GM10248 (cell line): Measurements from ENCODE around the gene CATSPERD.

Experiments used
- CTCF ChIA-PET: fragments of 300-600 bp; sonication (Branson Sonifier 250); formaldehyde crosslinking; extraction: SDS; loops from one replicate; lab custom pipeline; 2021; ENCODE audit warnings: antibody characterized with exemption; lab: Yijun Ruan, JAX
- POLR2A ChIA-PET: fragments of 350-650 bp; sonication (Branson Sonifier 250); formaldehyde crosslinking; extraction: SDS; loops from one replicate; lab custom pipeline; 2020; ENCODE audit warnings: antibody characterized with exemption; lab: Yijun Ruan, JAX
- DNase-seq: peaks from one replicate; pipeline ENCODE4 v3.0.0; 2012; ENCODE audit errors: extremely low spot score
- CTCF ChIP-seq: IDR thresholded peaks from 2 replicates; pipeline ENCODE4 v1.5.1; 2012; ENCODE audit warnings: mild to moderate bottlenecking, low read depth; ENCODE audit errors: extremely low read depth, missing control alignments, control extremely low read depth

The CATSPERD gene

GRCh38 chr19:5809053-5809452 is 88.6 kb downstream of the CATSPERD start:
- CTCF ChIA-PET = interaction anchor here (1.1 to 1.5 kb wide), 2 partner anchors 14 to 69 kb away, joined by 3 to 5 read pairs; no protein-coding TSS in a partner anchor
- no peak for TF ChIP-seq CTCF
- POLR2A ChIA-PET = interaction anchor here (0.6 to 2.9 kb wide), 2 partner anchors 19 to 95 kb away, joined by 3 to 9 read pairs; no protein-coding TSS in a partner anchor
- no peak for DNase-seq

- no peak for DNase-seq
- no peak for TF ChIP-seq CTCF
- ChIA-PET CTCF (interaction anchor here (1.1 to 1.5 kb wide), 2 partner anchors 14 to 68 kb away, joined by 3 to 5 read pairs; no protein-coding TSS in a partner anchor), POLR2A (no interaction called here)
Observed at GRCh38 chr19:5809469-5809868, 89.0 kb downstream of the CATSPERD start.

- TF ChIP-seq CTCF = no peak
- ChIA-PET CTCF (interaction anchor here (0.7 to 1.7 kb wide), 3 partner anchors 12 to 201 kb away, joined by 3 to 4 read pairs (median 3); no protein-coding TSS in a partner anchor), POLR2A (no interaction called here)
- DNase-seq = no peak
Observed at GRCh38 chr19:5811117-5811516, 90.7 kb downstream of the CATSPERD start.

GRCh38 chr19:5814123-5814851 is 93.8 kb downstream of the CATSPERD start:
- CTCF ChIA-PET = interaction anchor here (1.4 to 1.6 kb wide), 2 partner anchors 10 to 21 kb away, joined by 3 to 12 read pairs; partner anchors contain the start of gene NRTN
- TF ChIP-seq CTCF = no peak
- POLR2A ChIA-PET = no interaction called here
- no peak for DNase-seq

GRCh38 chr19:5814852-5815246 is 94.4 kb downstream of the CATSPERD start:
- CTCF ChIA-PET = interaction anchor here (1.4 to 1.6 kb wide), 2 partner anchors 11 to 22 kb away, joined by 3 to 12 read pairs; partner anchors contain the start of gene NRTN
- DNase-seq = no peak
- no peak for TF ChIP-seq CTCF
- POLR2A ChIA-PET = no interaction called here

GRCh38 chr19:5817218-5817617 is 96.8 kb downstream of the CATSPERD start:
- ChIA-PET POLR2A (no interaction called here), CTCF (no interaction called here)
- TF ChIP-seq CTCF = no peak
- no peak for DNase-seq
